ENCODE measurements around the gene MACROD1.

GRCh38 chr11:64086258-64087123, 79.4 kb downstream of the MACROD1 start:
- TF ChIP-seq MAX (CRISPR knock-in tag; IDR thresholded peaks at IDR 0.05) (no peak), ZNF121 (CRISPR knock-in tag; IDR thresholded peaks at IDR 0.05) (no peak), CTCF (IDR thresholded peaks at IDR 0.05) (no peak), NR3C1 (CRISPR knock-in tag; conservative IDR thresholded peaks at IDR 0.05; ENCODE audit: low read depth) (no peak), ZNF512 (CRISPR knock-in tag; IDR thresholded peaks at IDR 0.05; ENCODE audit: borderline replicate concordance) (no peak), ZMAT4 (CRISPR knock-in tag; IDR thresholded peaks at IDR 0.05) (no peak), ETV6 (CRISPR knock-in tag; IDR thresholded peaks at IDR 0.05) (no peak), GRHL2 (CRISPR knock-in tag; IDR thresholded peaks at IDR 0.05; ENCODE audit: insufficient replicate concordance, severe bottlenecking) (no peak), CBFB (CRISPR knock-in tag; IDR thresholded peaks at IDR 0.05; ENCODE audit: low read depth) (no peak), SP1 (CRISPR knock-in tag; conservative IDR thresholded peaks at IDR 0.05) (no peak), IRF1 (CRISPR knock-in tag; IDR thresholded peaks at IDR 0.05) (no peak), HMGA2 (CRISPR knock-in tag; IDR thresholded peaks at IDR 0.05) (no peak), ATF3 (CRISPR knock-in tag; conservative IDR thresholded peaks at IDR 0.05) (no peak), NR2C2 (CRISPR knock-in tag; IDR thresholded peaks at IDR 0.05) (no peak)

Measured in WTC11 (cell line).